ENCODE data around the gene TENT4A.

DNA sequence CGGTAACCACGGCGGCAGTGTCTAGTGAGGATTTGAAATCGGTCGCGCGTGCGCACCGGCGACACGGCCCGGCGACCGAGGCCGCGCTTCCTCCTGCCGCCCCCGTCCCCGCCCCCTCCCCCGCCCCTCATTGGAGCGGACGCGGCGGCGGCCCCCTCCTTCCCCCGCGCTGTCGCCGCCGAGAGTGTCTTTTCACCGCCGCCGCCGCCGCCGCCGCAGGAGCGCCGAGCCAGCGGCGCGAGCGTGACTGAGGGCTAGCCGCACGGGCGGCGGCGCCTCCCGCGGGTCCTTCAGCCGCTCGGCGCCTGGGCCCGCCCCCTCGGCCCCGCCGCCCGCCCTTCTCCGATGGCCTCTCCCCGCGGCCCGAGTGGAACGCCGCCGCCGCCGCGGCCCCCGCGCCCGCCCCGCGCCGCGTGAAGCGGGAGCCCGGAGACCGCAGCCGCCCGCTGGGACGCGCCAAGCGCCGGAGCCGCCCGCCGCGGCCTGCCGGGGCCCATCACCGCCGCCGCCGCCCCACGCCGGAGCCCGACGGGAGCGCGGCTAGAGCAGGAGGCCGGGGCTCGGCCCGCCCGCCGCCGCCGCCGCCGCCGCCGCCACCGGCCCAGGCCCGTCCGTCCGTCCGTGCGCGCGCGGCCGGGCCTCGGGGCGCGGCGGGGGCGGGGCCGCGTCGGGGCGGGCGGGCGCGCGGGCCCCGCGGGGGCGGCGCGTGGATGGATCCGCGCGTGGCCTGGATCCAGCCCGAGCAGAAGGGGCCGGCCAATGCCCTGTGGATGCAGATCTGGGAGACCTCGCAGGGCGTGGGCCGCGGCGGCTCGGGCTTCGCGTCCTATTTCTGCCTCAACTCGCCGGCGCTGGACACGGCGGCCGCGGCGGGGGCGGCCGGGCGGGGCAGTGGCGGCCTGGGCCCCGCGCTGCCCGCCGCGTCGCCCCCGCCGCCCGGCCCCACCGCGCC lies at the start of gene TENT4A:
- TF ChIP-seq, protein P1, sequence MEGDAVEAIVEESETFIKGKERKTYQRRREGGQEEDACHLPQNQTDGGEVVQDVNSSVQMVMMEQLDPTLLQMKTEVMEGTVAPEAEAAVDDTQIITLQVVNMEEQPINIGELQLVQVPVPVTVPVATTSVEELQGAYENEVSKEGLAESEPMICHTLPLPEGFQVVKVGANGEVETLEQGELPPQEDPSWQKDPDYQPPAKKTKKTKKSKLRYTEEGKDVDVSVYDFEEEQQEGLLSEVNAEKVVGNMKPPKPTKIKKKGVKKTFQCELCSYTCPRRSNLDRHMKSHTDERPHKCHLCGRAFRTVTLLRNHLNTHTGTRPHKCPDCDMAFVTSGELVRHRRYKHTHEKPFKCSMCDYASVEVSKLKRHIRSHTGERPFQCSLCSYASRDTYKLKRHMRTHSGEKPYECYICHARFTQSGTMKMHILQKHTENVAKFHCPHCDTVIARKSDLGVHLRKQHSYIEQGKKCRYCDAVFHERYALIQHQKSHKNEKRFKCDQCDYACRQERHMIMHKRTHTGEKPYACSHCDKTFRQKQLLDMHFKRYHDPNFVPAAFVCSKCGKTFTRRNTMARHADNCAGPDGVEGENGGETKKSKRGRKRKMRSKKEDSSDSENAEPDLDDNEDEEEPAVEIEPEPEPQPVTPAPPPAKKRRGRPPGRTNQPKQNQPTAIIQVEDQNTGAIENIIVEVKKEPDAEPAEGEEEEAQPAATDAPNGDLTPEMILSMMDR (conservative IDR thresholded peaks at IDR 0.05; ENCODE audit: low read depth, low read length), result no peak
- TF ChIP-seq SMC3 (IDR thresholded peaks at IDR 0.05; ENCODE audit: low read depth, low read length), result no peak
